GM21367 (cell line): ENCODE results near the gene GRID1.

Experiments
- ATAC-seq: cut with Tn5 transposase; IDR thresholded peaks from one replicate; pipeline ENCODE4 v1.9.1; 2021; ENCODE audit not compliant: unreplicated experiment

Gene GRID1

DNA sequence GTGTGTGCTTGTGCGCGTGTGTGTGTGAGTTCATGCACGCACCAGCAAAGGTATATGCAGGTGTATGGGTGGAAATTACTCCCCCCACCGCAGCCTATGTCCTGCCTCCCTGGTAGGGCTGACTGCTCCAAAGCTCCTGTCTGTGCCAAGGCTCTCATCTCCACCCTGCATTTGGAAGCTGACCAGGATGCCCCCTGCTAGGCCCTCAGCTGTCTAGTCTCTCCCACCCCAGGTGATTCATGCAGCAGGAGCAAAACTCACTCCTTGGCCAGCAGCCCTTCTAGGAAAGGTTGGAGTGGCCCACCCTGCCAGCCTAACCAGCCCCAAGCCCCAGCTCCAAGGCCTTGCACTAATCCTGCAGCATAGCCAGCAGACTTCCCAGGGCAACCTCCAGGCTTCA, 148.4 kb downstream of the GRID1 start:
- no peak for ATAC-seq

DNA sequence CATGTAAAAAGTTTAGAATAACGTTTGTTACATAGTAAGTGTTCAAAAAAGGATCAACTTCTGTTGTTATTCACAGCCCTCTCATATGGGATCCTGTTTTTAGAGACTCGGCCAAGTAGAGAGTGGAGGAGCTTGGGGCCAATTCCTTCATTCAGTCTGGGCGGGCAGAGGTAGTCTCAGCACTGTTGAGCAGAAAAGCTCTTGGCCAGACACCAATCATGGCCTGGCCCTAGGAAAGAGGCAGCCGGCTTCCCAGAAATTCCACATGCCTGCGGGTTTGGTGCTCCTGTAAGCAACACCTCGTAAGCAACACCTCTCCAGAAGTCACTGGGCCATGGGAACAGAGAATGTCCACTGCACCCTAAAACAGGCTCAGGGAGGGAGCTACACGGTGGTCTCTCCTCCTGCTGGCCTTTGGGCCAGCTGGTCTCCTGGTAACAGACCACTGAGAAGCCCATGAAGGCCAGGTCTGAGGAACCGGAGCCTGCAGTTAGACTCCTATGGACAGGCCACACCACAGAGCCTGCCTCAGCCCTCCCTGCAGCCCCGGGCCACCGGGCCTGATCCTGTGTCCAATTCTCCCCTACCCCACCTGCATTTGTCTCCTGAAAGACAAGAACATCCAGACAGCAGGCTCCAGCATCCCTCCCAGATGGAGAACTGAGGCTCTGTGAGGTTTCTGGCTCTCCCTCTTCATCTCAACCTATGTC, 149.1 kb downstream of the GRID1 start:
- ATAC-seq, result no peak

DNA sequence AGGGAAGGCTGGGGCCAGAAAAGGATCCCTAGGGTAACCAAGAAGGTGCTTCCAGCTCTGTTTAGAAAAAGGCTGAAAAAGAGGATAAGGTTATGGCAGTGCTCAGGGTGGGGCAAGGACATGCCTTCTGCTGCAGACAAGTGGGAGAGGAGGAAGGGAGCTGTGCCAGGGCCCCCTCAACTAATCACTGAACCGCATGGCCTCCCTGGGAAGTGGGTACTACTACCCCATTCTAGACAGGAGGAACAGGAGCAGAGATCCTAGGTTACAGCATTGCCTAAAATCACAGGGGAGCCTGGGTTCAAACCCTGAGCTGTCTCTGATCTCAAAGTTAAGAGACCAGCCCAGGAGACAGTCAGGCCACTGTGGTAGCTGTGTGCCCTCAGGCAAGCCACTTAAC, 149.7 kb downstream of the GRID1 start:
- ATAC-seq, result no peak

DNA sequence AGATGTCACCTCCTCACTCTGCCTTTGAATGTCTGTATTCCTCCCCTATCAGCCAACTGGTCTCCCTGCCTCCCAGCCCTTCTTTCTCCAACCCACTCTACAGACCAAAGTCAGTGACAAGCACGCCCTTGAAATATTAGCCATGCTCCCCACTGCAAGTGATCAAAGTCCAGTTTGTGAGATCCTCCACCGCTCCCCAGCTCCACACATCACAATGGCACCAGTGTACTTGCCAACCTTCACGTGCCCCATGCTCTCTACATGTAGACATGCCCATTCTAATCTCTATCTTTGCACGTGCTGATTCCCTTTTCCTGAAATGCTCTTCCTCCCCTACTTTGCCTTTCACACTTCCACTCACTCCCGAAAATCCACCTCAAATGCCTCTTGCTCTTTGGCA, 150.9 kb downstream of the GRID1 start:
- no peak for ATAC-seq

DNA sequence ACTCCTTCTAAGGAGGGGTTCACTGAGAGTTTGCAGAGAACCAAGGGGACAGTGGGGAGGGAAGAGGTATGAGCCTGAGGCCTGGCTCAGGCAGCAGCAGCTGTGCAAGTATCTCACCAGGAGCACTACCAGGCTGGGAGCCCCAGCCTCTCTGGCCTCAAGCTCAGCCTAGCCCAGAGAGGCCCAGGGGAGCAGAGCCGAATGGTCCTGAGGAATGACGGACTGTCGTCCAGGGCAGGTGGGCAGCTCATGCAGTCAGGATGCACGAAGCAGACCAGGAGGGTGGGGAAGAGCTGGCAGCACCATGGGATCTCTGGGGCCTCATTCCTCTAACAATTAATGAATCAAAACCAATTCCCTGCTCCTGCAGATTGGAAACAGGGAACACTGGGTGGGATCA, 151.5 kb downstream of the GRID1 start:
- ATAC-seq, result no peak

DNA sequence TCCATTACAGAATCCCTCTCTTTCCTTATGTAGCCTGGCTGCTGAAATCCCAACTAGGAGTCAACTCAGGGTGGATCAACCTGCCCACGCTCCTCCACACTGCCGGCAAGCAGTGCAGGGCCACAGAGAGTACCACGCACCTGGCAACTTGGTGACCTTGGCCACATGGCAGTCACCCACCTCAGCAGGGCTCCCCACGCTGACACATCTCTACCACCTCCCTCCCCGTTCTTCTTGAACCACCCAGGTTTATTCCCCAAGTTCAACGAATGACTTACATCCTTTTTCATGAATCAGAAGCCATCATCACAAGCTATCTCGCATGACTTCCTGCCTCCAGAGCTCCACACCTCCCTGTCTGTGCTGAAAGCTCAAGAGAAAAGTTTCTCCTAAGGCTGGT, 153.4 kb downstream of the GRID1 start:
- no peak for ATAC-seq

DNA sequence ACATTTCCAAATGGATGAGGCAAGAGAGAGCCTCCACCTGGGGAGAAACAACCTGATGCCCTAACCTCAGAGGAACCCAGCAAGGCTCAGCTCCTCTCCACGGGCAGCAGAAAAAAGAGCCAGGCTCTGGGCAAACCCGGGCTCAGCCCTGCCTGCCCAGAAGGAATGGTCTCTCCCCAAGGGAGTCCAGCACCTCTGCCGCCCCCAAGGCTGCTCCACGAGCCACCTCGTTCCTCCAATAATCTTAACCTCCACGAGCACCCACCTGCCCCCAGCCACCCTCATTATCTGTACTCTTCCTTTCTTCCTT, 154.2 kb downstream of the GRID1 start:
- ATAC-seq, result no peak

DNA sequence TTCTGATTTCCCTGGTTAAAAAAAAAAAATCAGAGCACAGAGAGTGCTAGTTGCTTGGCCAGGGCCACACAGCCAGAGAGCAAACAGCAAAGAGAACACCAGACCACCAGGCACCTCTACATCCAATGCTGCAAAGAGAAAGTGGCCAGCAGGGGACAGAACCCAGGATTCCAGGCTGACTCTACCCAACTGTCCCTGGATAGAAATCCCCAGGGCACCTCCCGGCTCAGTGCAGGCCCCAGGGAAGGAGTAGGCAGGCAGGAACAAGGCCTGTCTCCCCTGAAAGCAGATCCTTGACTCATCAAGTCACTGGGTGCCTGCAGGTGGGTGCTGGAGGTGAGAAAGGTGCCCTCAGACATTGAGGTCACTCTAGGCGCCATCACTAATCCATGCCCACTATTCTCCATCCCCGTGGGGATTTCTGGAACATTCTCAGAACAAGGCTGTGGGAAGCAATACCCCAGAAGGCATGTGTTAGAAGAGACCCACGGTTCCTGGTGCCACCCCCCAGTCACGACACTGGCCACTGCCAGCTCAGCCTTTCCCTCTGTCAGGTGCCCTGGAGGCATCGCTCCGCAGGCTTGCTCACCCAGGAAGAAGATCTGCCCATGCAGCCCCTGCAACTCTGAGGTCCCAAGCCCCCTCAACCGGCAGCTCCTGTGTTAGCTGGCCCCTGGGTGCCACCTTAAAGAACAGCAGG, 154.8 kb downstream of the GRID1 start:
- ATAC-seq, result no peak

DNA sequence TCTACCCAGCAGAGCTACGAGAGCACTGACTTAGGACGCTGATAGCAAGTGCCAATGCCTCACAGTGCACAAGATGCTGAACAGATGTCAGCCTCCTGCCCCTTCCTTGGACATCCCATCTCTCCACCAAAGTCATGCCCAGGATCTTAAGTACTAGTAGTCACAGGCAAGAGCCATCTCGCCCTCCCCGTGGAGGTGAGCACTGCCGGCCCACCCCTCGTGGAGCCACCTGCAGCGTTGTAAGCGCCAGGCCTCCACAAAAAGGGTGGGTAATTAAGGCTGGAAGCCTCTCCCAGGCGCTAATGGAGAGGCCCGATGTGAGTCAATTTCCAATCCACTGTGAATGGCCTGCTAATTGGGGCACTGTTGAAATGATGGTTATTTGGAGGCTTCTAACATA, 156.2 kb downstream of the GRID1 start:
- no peak for ATAC-seq

DNA sequence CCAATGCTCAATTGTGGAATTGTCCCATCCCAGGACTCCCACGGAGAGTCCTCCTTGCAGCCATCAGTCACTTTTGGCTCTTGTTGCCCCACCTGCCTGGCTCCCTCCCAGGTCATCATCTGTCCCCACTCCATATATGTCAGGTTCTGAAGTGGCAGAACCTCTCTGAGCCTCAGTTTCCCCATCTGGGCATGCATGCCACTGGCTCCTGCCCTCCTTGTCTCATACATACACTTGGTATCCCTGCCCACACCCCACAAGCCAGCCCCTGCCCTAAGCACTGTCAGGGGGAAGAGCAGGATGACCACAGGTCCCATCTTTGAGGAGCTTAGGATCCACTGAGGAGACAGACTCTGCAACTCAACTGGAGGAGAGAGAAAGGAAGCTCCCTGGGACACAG, 156.9 kb downstream of the GRID1 start:
- ATAC-seq, result no peak

DNA sequence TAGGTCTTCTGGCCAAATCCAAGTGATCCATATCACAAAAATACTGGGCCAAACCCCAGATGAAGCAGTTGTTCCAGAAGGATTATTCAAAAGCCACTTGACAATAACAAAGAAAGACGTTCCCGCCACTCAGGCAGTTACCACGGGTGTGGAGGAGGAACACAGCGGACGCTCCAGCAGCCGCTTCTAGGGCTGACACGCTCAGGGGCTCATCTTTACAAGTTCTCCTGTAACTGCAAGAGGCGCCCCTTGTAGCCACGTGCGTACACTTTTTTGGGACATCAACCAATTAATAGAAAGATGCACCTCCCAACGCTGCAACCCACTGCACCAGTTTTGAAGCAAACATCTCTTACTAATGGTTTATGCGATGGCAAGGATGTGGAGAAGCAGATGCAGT, 159.4 kb downstream of the GRID1 start:
- no peak for ATAC-seq

DNA sequence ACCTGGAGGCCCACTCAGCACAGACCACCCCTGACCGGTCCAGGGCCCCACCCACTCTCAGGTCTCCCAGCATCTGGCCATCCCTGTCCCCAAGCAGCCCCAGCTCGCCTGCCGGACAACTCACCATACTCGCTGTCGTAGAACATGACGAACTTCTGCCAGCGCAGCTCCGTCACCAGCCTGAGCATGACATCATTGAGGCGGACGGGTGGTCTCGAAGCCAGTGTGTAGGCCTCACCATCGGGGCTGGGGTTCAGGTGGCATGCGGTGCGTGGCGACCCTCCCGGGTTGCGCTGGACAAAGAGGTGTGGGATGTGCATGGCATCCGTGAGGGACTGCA, 160.4 kb downstream of the GRID1 start:
- ATAC-seq, result no peak

DNA sequence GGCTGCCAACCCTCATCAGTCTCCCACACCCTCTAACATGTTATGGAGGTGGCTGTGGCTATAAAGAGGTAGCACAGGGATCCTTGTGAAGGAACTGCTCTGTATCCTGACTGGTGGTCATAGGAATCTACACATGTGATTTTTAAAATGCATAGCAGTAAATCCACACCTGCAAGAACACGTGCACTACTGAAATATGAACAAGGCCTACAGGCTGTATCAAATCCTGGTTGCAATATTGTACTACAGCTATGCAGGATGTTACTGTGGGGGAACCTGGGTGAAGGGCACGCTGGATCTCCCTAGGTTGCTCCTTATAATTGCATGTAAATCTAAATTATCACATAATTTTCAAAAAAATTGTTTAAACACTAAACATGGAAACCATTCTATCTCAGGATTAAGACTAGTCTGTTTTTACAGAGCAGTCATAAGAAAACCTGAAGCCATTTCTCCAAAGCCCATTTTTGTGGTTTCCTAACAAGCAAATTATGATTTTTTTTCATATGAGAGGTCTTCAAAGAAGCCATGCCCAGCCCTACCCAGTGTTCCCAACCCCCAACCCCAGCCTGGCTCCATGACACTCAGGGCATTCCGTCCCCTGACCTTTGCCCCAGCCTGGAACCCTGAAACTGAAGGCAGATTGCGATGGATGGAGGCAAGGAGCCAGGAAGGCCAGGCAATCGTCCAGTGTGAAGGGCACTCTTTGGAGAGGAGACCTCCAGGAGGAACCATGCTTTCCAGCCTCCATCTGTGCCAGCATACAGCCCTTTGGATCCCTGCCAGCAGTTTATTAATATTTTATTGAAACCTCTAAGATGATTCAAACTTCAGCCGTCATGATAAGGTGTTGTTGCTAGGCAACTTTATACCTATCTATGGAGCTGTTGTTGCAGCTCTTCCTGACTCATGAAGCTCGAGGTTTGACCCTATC, 161.0 kb downstream of the GRID1 start:
- no peak for ATAC-seq

DNA sequence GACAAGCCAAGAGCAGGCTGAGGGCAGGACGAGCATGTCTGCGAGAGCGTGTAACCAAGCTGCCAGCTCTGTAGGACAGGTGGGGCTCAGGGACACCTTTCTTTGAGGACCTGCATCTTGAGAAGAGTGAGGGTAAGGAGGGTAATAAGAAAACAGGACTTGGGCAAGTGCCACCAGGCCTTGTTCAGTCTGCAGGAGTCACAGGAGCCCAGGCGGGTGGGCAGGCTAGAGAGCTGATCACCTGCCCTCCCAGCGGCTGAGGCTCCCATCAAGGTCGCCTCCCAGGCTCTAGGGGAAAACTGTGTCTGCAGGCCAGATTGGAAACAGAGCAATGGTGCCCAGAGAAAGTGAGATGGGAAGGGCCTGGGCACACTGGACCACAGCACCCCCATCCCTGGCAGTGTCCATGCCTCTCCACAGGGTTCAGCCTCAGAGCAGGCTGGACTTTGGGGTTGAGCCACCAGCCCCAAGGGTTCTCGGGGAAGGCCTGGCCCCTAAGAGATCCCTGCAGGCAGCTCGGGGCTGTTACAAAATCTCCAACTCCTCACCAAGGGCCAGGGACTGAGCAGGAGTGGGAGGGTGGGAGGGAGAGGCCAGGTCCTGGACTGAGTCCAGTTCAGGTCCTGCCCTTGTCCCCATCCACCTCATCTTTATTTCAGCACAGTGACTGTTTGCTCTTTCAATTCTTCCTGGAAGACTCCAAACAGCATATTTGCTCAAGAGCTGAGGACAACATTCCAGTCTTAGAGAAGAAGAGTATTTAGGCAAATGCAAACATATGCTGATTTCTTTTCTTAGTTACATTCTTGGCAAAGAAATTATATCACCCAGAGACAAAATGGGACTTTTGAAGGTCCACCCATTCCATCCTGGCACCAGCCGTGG, 161.9 kb downstream of the GRID1 start:
- ATAC-seq, result no peak

DNA sequence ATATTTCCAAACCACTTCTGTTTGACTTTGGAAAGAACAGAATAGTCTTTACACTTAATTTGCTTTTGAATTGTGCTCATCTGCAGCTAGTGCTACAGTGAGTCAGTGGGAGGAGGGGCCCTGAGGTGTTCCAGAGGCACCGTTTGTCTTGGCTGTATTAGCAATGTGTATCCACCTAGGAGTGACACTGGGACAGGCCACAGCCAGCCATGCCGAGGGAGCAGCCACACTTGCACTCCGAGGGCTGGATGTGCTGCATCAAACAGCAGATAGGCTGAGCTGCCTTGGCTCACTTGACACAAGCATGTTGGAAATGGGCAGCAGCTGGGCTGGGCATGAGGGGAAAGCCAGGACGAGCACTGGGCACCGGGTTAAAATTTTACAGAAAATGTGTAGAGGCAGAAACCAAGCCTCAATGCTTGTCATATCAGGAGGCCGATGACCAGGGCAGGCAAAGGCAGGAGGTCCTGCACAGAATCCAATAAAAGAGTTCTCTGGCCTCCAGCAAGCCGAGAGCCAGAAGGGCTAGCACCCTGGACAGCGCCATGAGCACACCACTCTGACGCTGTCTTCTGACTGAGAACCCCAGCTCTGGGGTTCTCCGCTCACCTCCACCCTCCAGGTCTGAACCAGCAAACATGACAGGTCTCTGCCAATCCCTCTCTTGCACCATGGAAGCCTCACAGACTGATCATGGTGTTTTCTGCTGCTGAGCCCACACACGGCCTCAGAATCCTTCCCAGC, 163.3 kb downstream of the GRID1 start:
- ATAC-seq, result no peak

DNA sequence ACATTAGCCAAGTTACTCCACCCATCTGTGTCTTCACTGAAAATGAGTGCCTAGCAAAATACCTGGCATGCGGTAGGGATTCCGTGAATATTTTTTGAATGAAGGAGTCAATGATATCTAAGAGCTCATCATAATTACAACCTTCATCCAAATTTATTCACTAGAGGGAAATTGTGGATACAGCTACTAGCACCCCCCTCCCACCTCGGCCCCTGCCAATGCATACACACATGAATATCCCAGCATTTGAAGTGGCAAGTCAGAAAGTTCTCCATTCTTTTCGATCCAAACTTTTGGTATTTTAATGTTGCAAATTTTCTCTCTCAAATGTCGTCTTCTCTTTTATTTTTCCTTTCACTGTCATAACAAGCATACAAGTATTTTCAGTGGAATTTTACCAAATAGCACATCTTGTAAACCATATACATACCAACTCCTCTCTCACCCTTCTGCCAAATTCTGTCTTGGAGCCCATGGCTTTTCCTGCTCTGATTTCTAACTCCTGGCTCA, 164.3 kb downstream of the GRID1 start:
- no peak for ATAC-seq

DNA sequence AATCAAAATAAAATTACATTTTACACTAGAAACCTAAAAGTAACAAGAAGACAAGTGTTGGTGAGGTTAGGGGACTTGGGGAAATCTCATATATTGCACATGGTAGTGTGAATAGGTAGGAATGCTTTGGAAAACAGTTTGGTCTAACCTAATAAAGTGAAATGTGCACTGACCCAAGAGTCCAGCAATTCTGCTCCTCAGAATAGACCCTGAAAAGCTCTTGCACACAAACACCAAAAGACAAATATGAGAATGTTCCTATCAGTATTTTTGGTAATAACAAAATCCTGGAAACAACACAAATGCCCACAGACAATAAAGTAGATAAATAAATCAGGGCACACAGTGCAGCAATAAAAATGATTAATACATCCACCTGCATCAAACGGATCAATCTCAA, 165.7 kb downstream of the GRID1 start:
- ATAC-seq, result no peak

DNA sequence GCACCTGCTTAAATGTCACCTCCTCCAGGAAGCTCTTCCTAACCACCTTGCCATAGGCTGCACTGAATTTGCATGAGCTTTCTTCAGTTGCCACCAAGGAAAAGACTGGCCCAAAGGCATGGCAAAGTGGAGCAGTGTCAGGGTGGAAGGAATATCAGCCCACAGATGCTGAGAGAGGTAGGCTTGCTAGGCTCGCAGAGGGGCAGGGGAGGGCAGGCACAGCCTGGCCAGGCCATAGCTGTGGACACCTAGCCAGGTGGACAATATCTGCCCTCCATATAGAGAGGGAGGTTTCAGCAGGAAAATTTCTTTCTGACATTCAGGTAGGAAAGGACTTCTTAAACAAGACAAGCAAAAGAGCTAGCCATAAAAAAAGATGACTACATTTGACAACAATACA, 166.3 kb downstream of the GRID1 start:
- no peak for ATAC-seq

DNA sequence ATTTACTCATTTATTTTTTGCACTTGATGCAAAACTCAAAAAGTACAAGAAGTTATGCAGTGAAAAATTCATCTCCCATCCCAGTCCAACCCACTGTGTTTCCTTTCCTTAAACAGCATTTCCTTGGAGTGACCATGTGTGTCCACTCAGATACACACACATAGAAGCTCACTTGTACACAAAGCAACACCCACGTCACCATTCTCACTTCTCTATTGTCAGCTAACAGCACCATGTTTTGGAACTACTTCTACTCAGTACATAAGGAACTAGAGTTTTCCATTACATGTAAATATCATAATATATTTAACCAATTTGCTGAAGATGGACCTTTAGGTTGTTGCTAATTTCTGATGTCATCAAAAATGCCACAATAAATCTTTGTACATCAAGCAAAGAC, 167.6 kb downstream of the GRID1 start:
- no peak for ATAC-seq

DNA sequence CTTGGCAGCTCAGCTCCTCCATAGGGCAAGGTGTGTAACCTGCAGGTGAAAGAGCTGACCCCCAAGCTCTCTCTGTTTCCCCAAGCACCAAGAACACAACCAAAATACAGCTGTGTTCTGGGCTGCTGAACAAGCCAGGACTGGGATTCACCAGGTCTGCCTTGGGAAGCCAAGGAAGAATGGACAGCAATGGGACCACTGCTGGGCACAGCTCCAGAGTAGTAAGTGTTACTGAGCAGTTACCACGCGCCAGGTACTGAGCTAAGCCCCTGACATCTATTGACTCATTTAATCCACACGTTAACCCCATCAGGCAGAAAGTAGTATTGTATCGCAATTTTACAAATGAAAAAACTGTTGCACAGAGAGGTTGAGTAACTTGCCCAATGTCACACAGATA, 168.3 kb downstream of the GRID1 start:
- ATAC-seq, result no peak
